ENCODE data around the gene DYNC2H1.

DNA sequence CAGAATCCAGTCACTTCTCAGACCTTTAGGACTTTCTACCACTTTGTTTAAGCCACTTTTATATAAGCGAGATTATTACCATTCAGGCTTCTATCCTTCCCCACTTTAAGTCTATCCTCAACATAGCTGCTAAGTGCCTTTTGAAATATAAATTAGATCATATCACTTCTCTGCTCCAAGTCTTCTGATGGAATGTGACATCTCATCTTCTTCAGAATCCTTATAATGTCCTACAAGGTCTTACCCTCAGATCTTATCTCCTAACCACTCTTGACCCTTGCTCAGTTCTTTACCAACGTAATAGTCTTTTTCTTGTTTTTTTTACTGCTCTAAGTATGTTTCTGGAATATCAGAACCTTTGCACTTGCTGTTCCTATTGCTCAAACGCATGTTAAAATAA, 188.7 kb downstream of the DYNC2H1 start:
- TF ChIP-seq SP1 (IDR thresholded peaks at IDR 0.05): no peak
- TF ChIP-seq, protein P1, sequence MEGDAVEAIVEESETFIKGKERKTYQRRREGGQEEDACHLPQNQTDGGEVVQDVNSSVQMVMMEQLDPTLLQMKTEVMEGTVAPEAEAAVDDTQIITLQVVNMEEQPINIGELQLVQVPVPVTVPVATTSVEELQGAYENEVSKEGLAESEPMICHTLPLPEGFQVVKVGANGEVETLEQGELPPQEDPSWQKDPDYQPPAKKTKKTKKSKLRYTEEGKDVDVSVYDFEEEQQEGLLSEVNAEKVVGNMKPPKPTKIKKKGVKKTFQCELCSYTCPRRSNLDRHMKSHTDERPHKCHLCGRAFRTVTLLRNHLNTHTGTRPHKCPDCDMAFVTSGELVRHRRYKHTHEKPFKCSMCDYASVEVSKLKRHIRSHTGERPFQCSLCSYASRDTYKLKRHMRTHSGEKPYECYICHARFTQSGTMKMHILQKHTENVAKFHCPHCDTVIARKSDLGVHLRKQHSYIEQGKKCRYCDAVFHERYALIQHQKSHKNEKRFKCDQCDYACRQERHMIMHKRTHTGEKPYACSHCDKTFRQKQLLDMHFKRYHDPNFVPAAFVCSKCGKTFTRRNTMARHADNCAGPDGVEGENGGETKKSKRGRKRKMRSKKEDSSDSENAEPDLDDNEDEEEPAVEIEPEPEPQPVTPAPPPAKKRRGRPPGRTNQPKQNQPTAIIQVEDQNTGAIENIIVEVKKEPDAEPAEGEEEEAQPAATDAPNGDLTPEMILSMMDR (IDR thresholded peaks at IDR 0.05; ENCODE audit: low read depth, low read length, missing input control): no peak
- TF ChIP-seq, protein P2, sequence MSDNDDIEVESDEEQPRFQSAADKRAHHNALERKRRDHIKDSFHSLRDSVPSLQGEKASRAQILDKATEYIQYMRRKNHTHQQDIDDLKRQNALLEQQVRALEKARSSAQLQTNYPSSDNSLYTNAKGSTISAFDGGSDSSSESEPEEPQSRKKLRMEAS (IDR thresholded peaks at IDR 0.05): no peak
- no peak for TF ChIP-seq RXRA (IDR thresholded peaks at IDR 0.05)
- no peak for TF ChIP-seq FOXA1 (IDR thresholded peaks at IDR 0.05)
- no peak for TF ChIP-seq TAF1 (conservative IDR thresholded peaks at IDR 0.05)
- TF ChIP-seq, protein P3, sequence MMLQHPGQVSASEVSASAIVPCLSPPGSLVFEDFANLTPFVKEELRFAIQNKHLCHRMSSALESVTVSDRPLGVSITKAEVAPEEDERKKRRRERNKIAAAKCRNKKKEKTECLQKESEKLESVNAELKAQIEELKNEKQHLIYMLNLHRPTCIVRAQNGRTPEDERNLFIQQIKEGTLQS (IDR thresholded peaks at IDR 0.05): no peak
- no peak for TF ChIP-seq RAD21 (IDR thresholded peaks at IDR 0.05)
- no peak for TF ChIP-seq EGR1 (IDR thresholded peaks at IDR 0.05; ENCODE audit: low read depth in 2 of 2)
- TF ChIP-seq YY1 (IDR thresholded peaks at IDR 0.05): no peak
- TF ChIP-seq, protein P4, sequence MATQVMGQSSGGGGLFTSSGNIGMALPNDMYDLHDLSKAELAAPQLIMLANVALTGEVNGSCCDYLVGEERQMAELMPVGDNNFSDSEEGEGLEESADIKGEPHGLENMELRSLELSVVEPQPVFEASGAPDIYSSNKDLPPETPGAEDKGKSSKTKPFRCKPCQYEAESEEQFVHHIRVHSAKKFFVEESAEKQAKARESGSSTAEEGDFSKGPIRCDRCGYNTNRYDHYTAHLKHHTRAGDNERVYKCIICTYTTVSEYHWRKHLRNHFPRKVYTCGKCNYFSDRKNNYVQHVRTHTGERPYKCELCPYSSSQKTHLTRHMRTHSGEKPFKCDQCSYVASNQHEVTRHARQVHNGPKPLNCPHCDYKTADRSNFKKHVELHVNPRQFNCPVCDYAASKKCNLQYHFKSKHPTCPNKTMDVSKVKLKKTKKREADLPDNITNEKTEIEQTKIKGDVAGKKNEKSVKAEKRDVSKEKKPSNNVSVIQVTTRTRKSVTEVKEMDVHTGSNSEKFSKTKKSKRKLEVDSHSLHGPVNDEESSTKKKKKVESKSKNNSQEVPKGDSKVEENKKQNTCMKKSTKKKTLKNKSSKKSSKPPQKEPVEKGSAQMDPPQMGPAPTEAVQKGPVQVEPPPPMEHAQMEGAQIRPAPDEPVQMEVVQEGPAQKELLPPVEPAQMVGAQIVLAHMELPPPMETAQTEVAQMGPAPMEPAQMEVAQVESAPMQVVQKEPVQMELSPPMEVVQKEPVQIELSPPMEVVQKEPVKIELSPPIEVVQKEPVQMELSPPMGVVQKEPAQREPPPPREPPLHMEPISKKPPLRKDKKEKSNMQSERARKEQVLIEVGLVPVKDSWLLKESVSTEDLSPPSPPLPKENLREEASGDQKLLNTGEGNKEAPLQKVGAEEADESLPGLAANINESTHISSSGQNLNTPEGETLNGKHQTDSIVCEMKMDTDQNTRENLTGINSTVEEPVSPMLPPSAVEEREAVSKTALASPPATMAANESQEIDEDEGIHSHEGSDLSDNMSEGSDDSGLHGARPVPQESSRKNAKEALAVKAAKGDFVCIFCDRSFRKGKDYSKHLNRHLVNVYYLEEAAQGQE (IDR thresholded peaks at IDR 0.05): no peak

Measured in liver (tissue), 3 donors.